ENCODE results near the gene USP25. TPM values are rescaled to one million over a fixed set of nuclear protein-coding genes. Genes with fewer than 3 reads are reported as not detected.

The USP25 gene
- total RNA-seq, 6 donors from 2014 or later: 44.1 to 120 (median 61.5) TPM

DNA sequence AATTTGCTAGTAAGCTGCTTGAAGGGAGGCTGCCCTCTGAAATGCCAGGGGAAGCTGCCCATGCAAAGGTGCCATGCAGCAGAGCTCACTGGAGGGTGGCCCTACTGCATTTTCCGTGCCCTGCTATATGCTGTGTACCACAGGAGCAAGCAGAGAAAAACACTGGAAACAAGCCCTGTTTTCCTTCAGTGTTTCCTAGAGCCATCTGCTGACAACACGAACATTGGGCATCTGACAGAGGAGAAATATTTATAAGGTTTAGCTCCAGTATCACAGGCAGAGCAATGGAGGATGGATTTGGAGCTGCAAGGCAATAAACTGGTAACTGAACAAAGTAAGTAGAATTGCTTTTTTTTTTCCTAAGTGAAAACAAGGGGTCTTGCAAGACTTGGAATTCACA, 198.4 kb downstream of the USP25 start:
- ATAC-seq (ENCODE audit: low FRiP score in 2 of 2) (no peak), DNase-seq (no peak)
- no peak overlapping the region for H3K4me3 ChIP-seq
- H3K36me3 ChIP-seq: no peaks in the 10 kb centered on the region
- no peak overlapping the region for H3K27ac ChIP-seq
- H3K4me1 ChIP-seq: no peaks in the 10 kb centered on the region
- 36 to 64% methylated on average over 2 of the region's 2 CpGs for WGBS, 2 donors
- H3K27me3 ChIP-seq: no peaks in the 10 kb centered on the region
- no peaks in the 10 kb centered on the region for H3K9me3 ChIP-seq
- no peak for TF ChIP-seq POLR2AphosphoS5 (IDR thresholded peaks at IDR 0.05)
- TF ChIP-seq, protein P1, sequence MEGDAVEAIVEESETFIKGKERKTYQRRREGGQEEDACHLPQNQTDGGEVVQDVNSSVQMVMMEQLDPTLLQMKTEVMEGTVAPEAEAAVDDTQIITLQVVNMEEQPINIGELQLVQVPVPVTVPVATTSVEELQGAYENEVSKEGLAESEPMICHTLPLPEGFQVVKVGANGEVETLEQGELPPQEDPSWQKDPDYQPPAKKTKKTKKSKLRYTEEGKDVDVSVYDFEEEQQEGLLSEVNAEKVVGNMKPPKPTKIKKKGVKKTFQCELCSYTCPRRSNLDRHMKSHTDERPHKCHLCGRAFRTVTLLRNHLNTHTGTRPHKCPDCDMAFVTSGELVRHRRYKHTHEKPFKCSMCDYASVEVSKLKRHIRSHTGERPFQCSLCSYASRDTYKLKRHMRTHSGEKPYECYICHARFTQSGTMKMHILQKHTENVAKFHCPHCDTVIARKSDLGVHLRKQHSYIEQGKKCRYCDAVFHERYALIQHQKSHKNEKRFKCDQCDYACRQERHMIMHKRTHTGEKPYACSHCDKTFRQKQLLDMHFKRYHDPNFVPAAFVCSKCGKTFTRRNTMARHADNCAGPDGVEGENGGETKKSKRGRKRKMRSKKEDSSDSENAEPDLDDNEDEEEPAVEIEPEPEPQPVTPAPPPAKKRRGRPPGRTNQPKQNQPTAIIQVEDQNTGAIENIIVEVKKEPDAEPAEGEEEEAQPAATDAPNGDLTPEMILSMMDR (IDR thresholded peaks at IDR 0.05): no peak
- TF ChIP-seq EP300 (IDR thresholded peaks at IDR 0.05): no peak
- TF ChIP-seq POLR2A (IDR thresholded peaks at IDR 0.05): no peak

GRCh38 chr21:15928686-15929425, 199.1 kb downstream of the USP25 start:
- H3K27me3 ChIP-seq: no peaks in the 10 kb centered on the region
- no peak for TF ChIP-seq POLR2AphosphoS5 (IDR thresholded peaks at IDR 0.05)
- no peak for TF ChIP-seq EP300 (IDR thresholded peaks at IDR 0.05)
- TF ChIP-seq, protein P1 (IDR thresholded peaks at IDR 0.05): no peak
- no peak for TF ChIP-seq POLR2A (IDR thresholded peaks at IDR 0.05)
- H3K36me3 ChIP-seq: no peaks in the 10 kb centered on the region
- H3K27ac ChIP-seq: no peak overlapping the region
- H3K4me3 ChIP-seq: no peak overlapping the region
- ATAC-seq (ENCODE audit: low FRiP score in 2 of 2) (no peak), DNase-seq (no peak)
- H3K4me1 ChIP-seq: no peaks in the 10 kb centered on the region
- WGBS, 2 donors: 59 to 63% methylated on average over 4 of the region's 4 CpGs
- H3K9me3 ChIP-seq: no peaks in the 10 kb centered on the region

GRCh38 chr21:15929536-15929935, 199.8 kb downstream of the USP25 start:
- DNase-seq (no peak), ATAC-seq (ENCODE audit: low FRiP score in 2 of 2) (no peak)
- Histone ChIP-seq H3K4me1 (no peaks in the 10 kb centered on the region), H3K36me3 (no peaks in the 10 kb centered on the region), H3K27me3 (no peaks in the 10 kb centered on the region), H3K9me3 (no peaks in the 10 kb centered on the region), H3K27ac (no peak overlapping the region), H3K4me3 (no peak overlapping the region)
- TF ChIP-seq POLR2AphosphoS5 (IDR thresholded peaks at IDR 0.05) (no peak), POLR2A (IDR thresholded peaks at IDR 0.05) (no peak), EP300 (IDR thresholded peaks at IDR 0.05) (no peak)
- TF ChIP-seq, protein P1 (IDR thresholded peaks at IDR 0.05): no peak
- WGBS, 2 donors: 55 to 72% methylated on average over 1 of the region's 1 CpG
